NOMO-1 treated with dmso at 0.1 percent for 144 hours (cell line): Measurements from ENCODE around the gene PLD1.
"Not testable (repeated sequence)": the region's sequence is repeated elsewhere in the genome, so short reads cannot be mapped to it uniquely, and the experiment has no call there.

Source experiments
- DNase-seq: peaks from one replicate; lab custom pipeline; 2025; ENCODE audit not compliant: unreplicated experiment; lab: John Stamatoyannopoulos, UW

The PLD1 gene

DNA sequence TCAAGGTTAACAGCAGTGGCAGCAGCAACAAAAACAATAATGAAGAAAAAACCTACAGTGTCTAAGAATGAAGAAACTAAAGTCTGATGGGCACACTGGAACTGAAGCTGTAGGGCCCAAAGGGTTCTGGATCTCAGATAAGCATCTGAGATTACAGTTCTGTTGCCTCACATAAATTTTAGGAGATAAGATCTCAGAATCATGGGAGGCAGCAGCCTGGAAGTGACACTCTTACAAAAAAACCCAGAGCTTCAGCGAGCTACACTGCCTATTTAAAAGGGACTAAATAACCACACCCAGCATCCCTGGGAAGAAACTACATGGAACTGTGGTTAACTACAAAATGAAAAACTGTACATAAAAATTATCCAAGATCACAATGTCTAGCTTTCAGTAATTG lies 61.2 kb downstream of the PLD1 start:
- no peak for DNase-seq

DNA sequence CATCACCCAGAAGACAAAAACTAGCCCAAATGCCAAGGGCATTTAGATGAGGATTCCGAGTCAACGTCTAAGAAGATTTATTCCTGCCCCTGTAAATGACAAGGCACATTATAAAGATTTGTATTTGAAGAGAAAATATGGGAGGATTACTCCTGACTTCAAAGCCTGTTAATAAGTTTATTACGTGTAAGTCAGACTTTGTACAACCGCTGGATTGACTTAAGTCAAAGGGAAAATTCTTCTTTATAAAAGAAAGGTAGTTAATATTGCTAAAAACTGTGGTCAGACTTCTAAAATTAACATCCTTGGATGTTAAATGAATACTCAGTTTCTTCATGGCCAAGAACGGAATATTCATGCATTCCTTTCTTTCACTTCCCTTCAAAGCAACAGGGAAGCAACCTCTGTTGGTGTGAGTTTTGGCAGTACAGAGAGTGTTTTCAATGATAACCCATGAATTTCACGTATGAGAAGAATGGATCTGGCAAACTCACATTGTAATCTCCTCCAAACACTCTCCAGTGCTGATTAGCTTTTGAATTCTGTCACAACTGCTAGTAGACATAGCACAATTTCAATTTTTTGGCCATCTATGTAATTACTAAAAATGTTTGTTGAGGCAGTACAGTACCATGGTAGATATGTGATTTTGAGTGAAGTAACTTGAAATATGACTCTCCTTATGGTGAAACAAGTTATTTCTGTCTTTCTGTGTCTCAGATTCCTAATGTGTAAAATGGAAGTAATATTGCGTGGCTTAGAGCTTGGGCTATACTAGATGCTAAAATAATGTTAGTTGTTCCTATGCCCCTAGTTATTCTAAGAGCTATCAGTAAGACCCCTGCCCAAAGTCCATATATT lies 62.0 kb downstream of the PLD1 start:
- DNase-seq, result peak; percentile 9

DNA sequence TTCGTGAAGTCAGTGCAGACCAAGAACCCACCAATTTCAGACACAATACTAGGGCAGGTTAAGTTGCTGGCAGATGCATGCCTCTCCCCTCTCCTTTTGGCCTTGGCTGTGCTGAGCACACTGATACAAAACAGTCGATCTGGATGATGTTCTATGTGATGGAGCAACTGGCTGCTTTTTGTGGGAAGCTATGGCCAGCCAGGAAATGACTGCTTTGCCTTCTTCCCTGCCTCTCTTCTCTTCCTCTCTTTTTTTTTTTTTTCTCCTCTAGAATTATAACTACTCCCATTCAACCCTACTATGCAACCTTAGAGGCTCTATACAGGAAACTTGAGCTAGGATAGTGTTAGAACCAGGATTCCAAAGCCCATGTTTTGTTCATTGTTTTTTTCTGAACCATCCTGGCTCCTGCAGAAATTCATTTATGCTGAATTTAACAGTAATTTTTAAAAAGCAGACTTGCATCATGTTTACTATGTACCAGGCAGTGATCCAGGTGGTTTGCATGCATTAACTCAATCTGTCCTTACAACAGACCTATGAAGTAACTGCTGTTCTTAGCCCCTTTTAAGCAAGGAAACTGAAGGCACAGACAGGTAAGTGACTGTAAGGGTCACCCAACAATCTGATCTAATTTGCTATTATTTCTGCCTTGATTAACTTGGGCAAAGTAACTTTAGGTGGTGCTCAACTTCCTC lies 62.9 kb downstream of the PLD1 start:
- no peak for DNase-seq

DNA sequence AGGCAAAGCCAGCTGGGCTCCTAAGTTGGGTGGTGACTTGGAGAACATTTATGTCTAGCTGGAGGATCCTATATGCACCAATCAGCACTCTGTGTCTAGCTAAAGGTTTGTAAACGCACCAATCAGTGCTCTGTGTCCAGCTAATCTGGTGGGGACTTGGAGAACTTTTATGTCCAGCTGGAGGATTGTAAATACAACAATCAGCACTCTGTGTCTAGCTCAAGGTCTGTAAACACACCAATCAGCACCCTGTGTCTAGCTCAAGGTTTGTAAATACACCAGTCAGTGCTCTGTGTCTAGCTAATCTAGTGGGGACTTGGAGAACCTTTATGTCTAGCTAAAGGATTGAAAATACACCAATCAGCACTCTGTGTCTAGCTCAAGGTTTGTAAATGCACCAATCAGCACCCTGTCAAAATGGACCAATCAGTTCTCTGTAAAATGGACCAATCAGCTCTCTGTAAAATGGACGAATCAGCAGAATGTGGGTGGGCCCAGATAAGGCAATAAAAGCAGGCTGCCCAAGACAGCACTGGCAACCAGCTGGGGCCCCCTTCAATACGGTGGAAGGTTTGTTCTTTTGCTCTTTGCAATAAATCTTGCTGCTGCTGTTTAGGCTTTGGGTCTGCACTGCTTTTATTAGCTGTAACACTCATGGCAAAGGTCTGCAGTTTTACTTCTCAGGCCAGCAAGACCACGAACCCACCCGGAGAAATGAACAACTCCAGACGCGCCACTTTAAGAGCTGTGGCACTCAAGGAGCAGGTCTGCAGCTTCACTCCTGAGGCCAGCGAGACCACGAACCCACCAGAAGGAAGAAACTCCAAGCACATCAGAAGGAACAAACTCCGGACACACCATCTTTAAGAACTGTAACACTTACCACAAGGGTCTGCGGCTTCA lies 63.7 kb downstream of the PLD1 start:
- not testable (repeated sequence) for DNase-seq

DNA sequence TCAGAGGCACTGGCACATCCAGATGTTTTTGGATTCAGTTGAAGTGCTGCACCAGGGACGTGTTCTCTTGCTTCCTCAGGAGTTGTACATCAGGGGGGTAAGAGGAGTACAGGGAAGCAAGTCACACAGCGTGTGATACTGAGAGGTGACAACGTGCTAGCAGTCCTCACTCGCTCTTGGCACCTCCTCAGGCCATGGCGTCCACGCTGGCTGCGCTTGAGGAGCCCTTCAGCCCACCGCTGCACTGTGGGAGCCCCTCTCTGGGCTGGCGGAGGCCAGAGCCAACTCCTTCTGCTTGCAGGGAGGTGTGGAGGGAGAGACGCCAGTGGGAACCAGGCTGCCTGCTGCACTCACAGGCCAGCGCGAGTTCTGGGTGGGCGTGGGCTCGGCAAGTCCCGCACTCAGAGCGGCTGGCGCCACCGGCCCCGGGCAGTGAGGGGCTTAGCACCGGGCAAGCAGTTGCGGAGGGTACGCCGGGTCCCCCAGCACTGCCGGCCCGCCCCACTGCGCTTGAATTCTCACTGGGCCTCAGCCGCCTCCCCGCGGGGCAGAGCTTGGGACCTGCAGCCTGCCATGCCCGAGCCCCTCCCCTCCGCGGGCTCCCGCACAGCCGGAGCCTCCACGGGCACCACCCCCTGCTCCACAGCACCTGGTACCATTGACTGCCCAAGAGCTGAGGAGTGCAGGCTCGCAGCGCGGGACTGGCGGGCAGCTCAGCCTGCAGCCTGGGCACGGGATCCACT lies 64.5 kb downstream of the PLD1 start:
- no peak for DNase-seq

DNA sequence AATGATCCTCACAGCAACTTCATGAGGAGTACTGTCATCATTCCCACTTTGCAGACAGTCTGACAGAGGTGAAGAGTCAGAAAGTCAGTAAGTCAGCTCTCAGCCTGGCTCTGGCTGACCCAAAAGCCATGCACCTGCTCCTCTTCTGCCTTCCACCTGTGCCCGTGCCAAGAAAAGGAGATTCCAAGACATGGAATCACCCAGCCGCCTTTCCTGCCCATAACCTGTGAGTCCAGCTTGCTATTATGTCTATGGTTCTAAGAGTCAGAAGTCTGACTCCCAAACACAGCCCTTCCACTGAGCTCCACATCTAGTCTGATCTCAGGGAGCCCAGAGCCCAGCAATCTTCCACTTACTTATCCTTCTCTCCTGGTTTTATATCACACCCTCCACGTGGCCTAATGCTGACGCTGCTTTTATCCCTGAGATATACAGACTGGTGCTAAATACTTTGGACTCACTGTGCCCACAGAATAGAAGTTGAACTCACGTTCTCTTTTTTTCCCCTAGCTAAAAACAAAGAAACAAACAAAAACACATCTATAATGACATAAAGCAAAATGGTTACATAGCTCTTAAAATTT lies 66.0 kb downstream of the PLD1 start:
- no peak for DNase-seq

DNA sequence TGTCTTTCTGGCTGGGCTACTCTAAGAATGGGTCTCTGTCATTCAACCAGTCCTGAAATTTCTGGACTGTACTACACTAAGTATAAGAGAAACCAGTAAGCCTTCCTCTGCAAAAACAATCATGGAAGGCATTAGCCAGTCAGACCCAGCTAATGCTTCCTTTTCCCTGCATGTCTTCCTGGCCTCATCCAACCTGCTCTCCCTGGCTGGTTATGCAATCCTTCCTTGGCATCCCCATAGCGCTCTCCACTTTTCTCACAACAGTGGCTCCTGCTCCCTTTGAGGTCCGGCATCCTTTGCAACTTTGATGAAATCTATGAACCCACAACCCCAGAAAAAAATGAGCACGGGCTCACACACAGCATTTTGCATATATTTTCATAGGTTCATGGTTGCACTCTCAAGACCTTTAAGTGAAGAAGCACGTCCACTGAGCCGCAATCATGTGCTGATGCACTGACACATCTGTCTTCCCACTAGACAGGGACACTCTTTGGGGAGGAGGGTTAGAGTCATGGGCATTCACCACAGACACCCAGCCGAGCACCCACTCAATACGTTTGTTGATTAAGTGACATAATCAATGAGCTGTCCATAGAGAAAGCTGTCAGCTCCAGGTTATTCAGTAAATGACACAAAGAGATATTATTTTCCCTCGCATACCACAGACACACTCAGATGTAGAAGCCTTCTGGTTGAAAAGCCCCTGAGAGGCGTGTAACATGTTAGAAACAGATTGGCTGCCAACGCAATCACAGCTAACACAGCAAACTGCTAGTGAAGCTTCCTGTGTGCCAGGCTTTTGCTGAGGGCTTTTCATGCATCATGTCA lies 66.7 kb downstream of the PLD1 start:
- DNase-seq, result no peak

DNA sequence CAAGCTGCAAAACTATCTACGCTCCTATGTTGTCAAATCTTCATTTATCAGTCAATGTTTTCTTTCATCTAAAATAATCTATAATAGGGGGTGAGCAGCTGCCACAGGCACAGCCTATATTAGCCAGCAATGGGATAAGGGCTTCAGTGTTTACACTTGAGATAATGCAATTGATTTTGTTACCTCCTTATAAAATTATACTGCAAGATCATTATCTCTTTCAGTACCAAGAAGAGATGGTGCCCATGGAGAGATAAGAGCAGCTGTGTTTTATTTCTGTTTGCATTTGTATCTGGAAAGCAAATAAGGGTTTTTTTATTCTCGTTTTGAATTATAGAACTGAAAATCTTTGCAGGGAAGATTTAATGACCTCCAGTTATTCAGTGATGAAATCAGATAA lies 68.9 kb downstream of the PLD1 start:
- no peak for DNase-seq

DNA sequence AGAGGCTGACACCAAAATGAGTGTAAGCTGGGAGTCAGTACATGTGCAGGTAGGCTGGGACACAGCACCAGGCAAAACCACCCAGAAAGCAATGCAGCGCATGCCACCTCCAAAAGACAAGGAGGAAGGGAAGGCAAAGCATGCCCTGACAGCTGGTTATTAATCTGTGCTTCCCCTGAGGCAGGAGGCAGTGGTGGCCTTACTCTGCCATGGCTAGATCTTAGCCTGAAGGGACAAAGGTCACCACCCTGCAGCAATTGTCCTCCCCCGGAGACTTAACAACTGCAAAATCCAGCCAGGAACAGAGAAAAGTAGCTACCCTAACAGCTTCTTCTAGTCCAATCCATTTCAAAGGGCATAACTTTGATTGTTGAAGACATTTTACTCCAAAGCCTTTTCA lies 73.7 kb downstream of the PLD1 start:
- DNase-seq, result no peak

DNA sequence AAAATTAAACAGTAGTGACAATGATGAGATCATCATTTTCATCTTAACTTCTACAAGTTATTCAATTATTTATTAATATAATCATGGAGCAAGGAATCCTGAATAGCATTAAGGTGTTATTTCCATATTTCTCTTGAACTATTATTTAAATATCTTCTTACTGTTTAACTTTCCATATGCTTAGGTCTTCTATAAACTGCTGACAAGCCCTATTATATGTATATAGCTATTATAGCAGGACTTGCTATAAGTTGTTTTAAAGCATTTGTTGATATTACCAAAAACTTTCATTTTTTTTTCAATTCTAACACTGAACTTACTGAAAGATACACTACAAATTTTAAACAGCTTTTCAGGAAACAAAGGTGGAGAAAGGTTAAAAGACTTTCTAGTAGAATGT lies 76.7 kb downstream of the PLD1 start:
- DNase-seq, result no peak

DNA sequence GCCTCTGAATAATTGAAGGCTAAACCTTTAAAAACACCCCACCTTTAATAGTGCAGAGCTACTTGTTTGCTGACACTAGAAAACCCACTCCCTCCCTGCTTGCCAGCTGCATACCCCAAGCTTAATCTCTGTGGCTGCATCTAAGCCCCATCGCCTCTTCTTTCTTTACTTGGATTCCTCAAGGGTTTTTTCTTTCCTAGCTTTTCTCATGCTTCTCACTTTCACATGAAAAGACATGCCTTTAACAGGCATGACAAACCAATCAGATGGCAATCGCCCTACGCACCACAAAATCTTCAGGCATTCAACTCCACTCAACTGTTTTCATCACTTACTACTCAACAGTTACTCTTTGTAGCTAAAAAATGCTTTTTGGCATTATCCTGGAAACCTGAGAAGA lies 77.5 kb downstream of the PLD1 start:
- DNase-seq, result no peak

DNA sequence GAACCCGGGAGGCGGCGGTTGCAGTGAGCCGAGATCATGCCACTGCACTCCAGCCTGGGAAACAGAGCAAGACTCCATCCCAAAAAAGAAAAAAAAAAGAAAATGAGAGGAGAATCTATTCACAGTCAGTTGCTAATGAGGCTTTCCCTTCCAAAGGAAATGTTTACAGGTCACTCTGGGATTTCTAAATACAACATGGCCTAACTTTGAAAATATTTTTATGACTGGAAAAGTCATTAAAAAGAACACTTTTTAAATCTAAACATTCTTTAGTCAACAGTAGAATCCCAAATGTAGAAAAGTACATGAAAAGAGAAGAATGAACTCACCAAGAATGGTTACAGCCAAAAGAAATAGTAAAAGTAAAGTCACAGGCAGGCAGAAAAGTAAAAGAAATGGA lies 78.6 kb downstream of the PLD1 start:
- no peak for DNase-seq

DNA sequence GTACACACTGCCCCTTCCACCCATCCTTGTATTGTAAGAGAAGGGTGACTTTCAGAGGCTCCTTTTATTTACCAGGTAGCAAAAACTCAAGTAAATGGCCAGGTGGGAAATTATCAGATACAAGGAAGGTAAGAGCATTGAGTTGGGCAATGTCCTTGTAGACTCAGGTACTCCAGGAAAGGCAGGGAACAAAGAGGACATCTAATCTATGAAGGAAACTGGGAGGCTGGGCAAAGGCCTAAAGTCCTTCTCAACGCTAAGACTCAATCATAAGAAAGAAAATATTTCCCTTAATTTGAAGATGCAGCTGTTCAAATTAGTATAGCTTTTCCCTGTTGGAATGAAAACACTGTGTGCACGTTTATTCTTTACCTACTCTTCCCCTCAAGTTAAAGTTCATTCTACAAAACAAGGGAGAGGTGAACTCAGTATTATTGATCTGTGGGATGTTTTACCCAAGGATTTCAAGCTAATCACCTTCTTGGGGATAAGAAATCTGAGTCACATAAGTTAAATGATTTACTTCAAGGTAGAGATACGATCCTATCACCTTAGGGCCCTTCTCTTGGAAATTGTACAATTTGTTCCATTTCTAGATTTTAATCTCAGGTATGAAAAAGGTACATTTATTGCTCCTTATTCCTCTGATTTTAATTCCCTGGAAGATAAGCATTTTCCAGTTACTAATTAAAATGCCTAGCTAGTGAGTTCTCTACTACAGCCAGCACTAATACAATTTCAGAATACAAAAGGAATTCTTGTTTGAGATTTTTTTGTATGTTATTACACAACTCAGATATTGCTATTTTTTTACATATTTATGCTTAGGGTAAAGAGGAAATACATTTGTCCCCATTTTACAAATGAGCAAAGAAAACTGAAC lies 80.6 kb downstream of the PLD1 start:
- DNase-seq, result no peak

DNA sequence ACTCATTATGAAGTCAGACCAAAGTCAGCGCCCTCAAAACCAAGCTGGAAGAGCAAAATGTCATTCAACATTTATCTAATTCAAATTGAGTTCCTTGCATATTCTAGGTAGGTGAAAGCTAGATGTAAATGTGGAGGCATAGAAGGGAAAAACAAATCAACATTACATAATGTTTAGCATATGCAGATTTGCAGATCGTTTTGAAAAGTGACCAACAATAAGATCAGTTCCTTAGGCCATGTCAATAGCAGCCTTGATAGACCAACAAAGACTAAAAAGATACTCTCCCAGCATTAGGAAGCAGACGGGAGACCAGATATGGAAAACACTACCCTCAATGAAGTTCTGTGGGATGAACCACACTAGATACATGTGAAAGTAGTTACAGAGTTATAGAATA lies 83.0 kb downstream of the PLD1 start:
- DNase-seq, result no peak

DNA sequence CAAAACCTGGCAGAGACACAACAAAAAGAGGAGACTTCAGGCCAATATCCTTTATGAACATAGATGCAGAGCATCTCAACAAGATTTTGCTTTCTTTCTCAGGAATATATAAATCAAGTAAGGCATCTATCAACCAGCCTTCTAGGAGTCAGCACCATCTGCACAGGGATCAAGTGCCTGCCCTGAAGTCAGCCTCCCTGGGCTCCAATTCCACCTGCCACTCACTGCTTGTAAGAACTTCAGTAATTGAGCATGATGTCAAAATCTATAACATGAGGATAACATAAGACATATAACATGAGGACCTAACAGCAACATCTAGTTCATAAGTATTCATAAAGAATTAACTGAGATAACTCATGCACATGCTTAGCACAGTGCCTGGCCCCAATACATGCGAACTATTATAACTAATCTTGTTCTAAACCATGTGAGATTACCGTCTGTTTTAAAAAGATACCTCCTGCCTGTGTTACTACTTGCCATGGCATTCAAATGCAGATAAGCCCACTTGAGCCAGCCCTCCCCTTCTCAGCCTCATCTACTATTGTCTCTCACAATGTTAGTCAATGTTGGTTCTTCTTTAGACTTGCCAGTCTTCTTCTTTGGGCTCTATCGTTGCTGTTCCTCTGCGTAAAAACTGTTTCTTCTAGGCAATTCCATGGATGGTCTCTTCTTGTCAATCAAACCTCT lies 91.6 kb downstream of the PLD1 start:
- no peak for DNase-seq

DNA sequence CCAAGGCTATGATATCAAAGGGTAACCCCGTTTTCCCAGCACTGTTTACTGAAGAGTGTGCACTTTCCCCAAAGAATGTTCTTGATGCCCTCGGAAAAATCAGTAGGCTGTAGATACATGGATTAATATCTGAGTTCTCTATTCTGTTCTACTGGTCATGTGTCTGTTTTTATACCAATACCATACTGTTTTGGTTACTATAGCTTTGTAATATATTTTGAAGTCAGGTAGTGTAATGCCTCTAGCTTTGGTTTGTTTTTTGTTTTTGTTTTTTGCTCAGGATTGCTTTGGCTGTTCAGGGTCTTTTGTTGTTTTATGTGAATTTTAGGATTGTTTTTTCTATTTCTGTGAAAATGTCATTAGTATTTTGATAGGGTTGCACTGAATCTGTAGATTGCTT lies 95.1 kb downstream of the PLD1 start:
- DNase-seq, result no peak

DNA sequence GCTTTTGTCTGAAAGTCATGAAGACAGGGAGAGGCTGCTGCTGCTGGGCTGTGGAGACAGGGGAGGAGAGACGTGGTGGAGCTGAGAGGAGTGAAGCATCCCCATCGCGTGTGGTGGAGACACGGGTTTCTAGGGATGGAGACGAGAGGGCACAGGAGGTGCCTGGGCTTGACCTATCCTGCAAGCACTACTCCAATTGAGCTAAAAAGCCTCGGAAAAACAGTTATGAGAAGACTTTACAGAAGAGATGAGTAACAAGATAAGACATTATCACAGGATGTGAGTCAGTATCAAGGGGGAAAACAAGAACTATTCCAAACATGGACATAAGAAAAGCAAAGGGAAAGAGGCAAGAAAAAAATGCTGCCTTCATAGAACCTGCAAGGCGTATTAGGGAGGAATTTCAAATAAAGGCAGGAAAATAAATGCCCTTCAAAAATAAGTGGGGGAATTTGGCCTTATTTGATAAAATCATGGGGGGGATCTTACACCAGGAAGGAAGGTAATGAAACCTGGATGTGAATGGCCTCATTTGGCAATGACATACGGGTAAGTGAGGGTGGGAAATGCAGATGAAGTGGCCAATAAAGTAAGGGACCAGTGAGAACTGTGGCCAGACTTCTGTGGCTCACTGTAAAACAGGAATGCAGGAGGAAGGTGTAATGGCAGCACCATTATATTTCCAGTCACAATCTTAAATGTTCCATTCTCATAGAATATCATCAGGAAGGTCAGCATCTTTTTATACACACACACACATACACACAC lies 97.9 kb downstream of the PLD1 start:
- DNase-seq, result no peak
